Measurements from ENCODE around the gene NECAP2.
"Not testable (repeated sequence)": the region's sequence is repeated elsewhere in the genome, so short reads cannot be mapped to it uniquely, and the experiment has no call there.

GRCh38 chr1:16505870-16506269, 65.3 kb downstream of the NECAP2 start:
- TF ChIP-seq, protein P1, sequence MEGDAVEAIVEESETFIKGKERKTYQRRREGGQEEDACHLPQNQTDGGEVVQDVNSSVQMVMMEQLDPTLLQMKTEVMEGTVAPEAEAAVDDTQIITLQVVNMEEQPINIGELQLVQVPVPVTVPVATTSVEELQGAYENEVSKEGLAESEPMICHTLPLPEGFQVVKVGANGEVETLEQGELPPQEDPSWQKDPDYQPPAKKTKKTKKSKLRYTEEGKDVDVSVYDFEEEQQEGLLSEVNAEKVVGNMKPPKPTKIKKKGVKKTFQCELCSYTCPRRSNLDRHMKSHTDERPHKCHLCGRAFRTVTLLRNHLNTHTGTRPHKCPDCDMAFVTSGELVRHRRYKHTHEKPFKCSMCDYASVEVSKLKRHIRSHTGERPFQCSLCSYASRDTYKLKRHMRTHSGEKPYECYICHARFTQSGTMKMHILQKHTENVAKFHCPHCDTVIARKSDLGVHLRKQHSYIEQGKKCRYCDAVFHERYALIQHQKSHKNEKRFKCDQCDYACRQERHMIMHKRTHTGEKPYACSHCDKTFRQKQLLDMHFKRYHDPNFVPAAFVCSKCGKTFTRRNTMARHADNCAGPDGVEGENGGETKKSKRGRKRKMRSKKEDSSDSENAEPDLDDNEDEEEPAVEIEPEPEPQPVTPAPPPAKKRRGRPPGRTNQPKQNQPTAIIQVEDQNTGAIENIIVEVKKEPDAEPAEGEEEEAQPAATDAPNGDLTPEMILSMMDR (conservative IDR thresholded peaks at IDR 0.05; ENCODE audit: low read length): not testable (repeated sequence)
- not testable (repeated sequence) for TF ChIP-seq EZH2phosphoT487 (IDR thresholded peaks at IDR 0.05; ENCODE audit: borderline replicate concordance, low read depth, low read length)

Measured in OCI-LY7 (cell line).